NCI-H526 treated with DMSO at 0.1 percent for 48 hours (cell line): ENCODE results near the gene SLC22A4.

Source experiments
- DNase-seq: peaks from one replicate; lab custom pipeline; 2025; lab: John Stamatoyannopoulos, UW

The SLC22A4 gene

DNA sequence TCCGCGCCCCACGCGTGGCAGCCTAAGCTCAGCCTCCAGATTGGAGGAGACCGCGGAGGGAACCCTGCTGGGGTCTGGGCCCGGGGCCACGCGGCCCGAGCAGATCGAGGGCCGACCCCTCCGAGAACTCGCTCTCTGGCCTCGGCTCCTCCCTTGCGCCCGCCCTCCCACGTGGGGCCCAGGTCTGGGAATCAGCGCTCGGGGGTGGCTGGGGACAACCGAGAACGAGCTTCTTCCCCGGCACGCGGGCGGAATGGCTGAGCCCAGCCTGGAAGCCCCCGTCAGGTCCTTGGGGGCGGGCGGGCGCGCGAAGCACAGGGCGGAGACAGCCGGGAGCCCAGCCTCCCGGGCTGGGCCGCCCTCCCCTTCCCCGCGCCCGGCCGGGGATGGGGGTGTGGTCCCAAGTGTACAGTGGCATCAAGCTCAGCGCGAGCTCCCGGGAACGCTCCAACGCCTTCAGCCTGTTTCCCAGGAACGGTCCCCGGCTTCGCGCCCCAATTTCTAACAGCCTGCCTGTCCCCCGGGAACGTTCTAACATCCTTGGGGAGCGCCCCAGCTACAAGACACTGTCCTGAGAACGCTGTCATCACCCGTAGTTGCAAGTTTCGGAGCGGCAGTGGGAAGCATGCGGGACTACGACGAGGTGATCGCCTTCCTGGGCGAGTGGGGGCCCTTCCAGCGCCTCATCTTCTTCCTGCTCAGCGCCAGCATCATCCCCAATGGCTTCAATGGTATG is at the start of gene SLC22A4:
TSS of gene SLC22A4 (plus strand) at position 403 of the 736 bp plus-strand sequence. CDS start at position 626, 223 bp downstream.
- peak; percentile 61 for DNase-seq

DNA sequence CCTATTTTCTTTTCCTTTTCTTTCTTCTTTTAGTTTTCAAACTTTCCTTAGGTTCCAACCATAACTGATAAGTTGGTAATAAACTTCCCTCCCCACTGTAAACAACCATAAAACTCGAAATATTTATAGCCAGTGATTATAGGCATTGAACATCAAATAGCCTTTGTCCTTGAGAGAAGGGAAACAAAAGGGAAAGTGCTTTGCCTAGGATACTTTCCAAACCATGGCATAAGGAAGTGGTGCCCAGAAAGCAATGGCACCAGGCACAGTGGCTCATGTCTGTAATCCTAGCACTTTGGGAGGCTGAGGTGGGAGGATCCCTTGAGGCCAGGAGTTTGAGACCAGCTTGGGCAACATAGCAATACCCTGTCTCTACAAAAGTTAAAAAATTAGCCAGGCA is 48.6 kb upstream of the SLC22A4 start:
- DNase-seq, result no peak

DNA sequence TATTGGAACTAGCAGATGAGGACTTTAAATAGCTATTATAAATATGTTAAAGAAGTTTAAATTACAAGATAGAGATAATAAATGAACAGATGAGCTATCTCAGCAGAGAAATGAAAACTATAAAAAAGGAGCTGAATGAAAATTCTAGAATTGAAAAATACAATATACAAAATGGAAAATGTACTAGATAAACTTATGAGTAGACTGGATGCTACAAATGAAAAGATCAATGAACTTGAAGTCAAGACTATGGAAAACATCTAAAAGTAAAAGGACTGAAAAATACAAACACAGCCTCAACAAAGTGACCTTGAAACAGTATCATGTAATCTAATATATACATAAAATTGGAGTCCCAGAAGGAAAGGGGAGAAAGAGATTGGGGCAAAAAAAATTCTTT is 47.4 kb upstream of the SLC22A4 start:
- no peak for DNase-seq

- no peak for DNase-seq
Observed at GRCh38 chr5:132250547-132250946, 43.6 kb upstream of the SLC22A4 start.

GRCh38 chr5:132251220-132251725 is 42.9 kb upstream of the SLC22A4 start:
- no peak for DNase-seq

DNA sequence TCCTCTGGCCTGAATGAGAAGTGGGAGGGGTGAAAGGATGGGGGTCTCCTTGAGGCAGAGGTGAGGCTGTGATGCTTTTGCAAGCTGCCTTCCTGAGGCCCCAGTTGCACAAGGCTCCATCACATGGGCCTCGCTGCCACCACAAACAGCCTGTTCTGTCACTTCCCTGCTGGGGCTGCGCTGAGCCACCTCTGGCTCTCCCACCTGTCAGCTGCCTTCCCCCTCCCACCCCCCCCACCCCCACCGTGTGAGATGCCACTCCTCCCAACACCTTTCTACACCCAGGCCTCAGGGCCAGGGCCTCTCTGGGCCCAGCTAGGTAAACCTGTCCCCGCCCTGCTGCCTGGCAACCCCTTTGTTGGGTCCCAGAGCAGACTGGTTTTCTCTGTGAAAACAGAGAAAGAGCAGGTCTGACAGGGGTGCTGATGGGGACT is 41.2 kb upstream of the SLC22A4 start:
- no peak for DNase-seq

DNA sequence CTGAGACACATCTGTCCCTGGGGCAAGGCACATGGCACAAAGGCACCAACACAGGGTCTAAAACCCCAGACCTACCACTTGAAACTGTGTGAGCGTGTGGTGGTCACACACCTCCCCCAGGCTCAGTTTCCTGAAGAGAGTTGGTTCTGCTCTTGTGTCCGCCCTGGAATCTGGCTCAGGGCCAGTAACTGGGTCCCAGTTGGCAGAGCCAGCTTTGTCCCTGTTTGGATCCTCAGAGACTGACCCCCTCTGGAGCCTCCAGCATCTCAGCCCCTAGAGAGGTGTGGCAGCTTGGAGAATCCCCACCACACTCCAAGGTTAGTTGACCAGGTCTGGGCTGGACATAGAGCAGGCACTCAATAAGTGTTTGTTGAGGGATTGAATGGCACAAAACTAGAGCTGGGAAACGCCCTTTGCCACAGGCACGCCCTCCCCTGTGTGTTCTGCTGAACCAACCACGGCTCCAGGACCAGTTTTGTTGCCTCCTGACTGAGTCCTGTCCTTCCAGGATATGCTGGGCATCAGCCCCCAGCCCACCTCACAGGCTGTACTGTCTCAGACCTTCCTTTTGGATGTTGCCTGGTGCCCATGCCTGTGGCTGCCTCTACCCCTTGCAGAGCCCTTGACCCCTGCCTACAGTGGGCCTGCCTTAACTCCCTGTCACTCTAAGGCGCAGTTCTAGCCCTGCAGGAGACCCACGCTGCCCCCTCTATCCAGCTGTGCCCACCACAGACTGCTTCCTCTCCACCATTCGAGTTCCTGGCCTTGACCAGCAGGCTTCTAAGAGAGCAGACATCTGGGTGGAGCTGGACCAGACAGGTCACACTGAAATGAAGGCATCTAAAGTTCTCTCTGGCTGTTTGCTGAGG is 40.5 kb upstream of the SLC22A4 start:
- no peak for DNase-seq

- DNase-seq, result no peak
Observed at GRCh38 chr5:132254321-132254977, 39.7 kb upstream of the SLC22A4 start.

DNA sequence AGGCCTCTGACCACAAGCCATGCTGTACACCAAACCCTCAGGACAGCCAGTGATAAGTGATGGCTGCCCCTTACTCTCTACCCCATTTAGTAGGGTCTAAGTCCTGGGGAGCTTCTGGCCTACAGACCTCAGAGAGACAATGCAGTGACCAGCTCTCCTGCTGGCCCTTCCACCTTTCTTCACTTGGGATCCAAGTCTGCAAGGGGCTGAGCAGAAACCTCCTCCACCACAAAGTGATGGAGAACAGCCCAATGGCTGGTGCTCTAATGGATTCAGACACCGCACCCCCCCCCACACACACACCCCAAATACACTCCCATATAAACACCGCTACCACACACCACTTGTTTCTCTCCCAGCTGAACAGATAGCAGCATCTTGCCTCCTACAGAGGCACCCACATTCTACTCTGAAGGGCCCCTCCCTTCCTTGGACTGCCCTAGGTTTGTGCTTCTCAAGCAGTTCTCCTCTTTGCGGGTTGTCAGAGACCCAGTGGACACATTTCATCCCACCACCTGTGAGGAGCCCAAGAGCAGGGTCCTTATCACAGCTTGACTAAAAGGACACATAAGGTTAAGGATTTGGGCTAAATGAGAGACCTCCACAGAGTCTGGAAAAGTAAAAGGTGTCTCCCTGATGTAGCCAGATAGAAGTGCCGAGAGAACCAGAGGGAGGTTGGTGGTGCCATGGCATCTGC is 38.0 kb upstream of the SLC22A4 start:
- no peak for DNase-seq

- DNase-seq, result no peak
Observed at GRCh38 chr5:132256783-132257130, 37.4 kb upstream of the SLC22A4 start.

GRCh38 chr5:132257131-132258101 is 36.8 kb upstream of the SLC22A4 start, which contains the start of gene PDLIM4:
Gene PDLIM4 (plus strand): TSS chr5:132257696. CDS start chr5:132257735, 39 bp downstream.
- no peak for DNase-seq

DNA sequence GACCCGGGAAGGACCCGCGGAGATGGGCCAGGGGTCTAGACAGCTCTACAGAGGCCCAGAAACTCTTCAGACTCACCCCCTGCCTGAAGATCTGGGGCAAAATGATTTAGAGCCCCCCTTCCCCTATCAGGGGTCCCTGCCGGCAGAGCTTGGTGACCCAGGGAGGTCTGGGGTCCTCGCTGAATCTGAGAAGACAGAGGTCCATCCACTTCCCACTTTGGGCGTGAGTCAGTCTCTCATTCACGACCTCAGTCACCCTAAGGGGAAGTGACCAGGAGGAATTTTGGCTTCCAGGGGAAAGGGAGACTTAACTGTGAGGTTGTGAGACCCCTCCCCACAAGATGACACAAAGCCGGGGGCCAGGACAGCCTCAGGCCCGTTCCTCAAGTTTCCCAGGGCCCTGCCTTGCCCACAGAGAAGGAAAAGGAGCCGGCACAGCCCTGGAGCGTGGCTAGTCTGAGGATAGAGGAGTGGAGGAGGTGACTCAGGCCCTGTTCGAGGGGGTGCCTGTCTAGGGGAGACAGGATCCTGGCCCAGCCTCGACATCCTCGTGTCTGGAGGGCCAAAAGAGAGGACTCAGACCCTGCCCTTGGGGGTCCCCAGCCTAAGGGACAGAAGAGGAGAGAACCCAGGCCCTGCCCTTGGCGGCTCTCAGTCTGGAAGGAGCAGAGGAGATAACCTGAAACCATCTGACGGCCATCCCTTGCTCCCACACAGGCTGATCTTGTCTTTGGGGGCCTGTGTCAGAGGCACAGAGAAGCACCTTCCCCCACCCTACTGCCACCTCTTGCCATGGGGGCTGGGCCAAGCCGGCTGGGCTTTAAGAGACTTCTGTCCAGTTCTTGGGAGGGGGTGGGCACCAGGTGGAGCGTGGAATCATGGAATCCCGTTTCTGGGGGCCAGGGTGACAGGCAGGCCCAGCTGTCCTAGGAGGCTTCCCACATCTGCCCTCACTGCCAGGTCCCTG is 35.8 kb upstream of the SLC22A4 start:
- DNase-seq, result no peak

DNA sequence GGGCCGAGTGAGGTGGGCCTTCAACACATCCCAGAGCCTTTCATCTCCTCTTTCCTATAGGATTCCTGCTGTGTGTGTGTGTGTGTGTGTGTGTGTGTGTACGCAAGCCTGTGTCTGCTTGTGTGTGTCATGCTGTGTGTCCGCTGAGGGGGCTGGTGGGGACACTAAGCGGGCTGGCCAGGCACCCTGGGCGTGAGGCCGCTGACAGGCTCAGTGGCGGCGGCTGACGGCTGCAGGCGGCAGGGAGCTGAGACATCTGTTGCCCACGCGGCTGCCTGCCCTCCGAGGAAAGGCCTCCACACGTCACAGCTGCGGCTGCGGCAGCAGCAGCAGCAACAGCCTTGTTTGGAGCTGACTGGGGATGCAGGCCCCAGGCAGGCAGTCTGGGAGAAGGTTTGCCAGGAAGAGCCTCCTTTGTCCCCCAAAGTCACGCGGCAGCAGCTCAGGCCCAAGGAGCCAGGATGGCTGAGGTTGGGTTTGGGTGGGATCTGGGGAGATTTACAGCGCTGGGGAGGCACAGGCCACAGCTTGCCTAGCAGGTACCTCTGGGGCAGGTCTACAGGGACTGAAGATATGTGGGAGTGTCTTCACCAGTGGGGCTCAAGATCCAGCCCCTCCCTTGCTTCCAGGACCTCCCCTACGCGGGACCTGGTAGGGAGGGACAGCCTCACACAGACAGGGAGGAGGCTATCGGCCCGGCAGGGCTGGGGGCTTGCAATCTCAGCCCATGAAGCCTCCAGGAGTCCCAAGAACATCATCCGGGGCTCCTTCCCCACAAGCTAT is 34.9 kb upstream of the SLC22A4 start:
- no peak for DNase-seq

DNA sequence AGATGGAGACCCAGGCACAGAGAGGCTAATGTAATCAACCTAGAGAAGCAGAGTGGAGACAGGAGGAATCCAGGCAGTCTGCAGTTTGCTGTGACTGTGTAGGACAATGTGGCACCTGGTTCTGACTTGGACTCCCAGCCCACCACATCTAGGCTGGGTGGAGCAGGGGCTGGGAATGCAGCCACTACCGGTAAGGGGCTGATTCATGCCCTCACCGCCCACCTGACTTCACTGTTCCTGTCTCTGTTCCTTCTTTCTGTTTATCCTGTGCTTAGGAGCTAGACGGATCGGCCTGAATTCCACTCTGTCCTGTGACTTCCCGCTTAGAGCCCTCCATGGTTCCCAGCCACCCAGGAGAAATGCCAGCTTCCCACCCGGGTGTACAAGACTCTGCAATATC is 34.1 kb upstream of the SLC22A4 start:
- no peak for DNase-seq

DNA sequence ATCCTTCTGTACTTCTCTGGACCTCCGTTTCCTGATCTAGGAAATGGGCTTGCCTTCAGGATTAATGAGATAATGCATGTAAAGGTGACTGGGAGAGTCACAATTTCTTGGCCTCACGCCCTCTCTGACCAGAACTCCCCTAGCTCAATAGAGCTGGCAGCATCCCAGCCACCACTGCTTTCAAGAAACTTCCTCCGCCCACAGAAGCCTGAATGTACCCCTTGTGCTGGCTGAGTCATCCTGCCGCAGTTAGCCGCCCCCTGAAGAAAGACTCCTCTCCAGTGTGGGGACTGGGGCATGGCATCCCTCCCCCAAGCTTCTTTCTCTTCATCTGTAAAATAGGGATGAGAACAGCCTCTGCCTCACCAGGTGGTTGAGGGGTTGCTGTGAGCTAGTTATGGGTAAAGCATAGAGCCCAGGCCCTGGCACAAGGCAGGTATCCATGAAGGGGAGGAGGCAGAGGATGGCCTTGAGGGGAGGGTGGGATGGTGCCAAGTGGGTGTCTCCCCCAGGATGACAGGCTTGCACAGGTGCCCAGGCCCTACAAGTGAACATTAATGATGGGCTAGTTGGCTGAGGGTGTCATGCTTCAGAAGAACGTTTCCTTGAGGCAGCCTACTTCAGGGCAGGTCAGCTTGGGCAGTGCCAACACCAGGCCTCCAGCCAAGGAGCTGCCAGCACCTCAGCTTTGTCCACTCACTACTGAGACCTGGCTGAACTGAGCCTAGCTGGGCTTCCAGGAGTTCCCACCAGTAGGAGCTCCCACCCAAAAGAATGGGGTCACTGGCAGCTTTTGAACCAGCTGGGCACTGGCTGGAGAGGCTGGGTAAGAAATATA is 33.3 kb upstream of the SLC22A4 start:
- DNase-seq, result no peak

GRCh38 chr5:132261881-132262845 is 32.0 kb upstream of the SLC22A4 start:
- no peak for DNase-seq
